Measurements from ENCODE around the gene CALCB. TPM values are rescaled to one million over a fixed set of nuclear protein-coding genes. Genes with fewer than 3 reads are reported as not detected.
A peak's percentile ranks its signal among the peaks of the same experiment; 100 is the strongest.

The CALCB gene
- total RNA-seq, 2 donors from 2014 or later = 0.12 to 0.50 TPM

- Mint-ChIP-seq H3K9me3 (no peaks in the 10 kb centered on the region), H3K36me3 (no peaks in the 10 kb centered on the region), H3K4me1 (ENCODE audit: low read depth in 2 of 2) (no peaks in the 10 kb centered on the region), H3K27me3 (peaks cover 33 to 51% of the 10 kb centered on the region in 2 donors), H3K4me3 (no peak overlapping the region), H3K27ac (no peak overlapping the region)
- ATAC-seq = no peak
- DNase-seq (ENCODE audit: low spot score) = no peak
These were observed 22.4 kb downstream of the CALCB start for GRCh38 chr11:15095736-15096228.

GRCh38 chr11:15097411-15097810 is 24.0 kb downstream of the CALCB start:
- no peaks in the 10 kb centered on the region for H3K9me3 Mint-ChIP-seq
- DNase-seq (ENCODE audit: low spot score) = no peak
- no peak for ATAC-seq
- no peak overlapping the region for H3K27ac Mint-ChIP-seq
- no peaks in the 10 kb centered on the region for H3K4me1 Mint-ChIP-seq (ENCODE audit: low read depth in 2 of 2)
- H3K4me3 Mint-ChIP-seq = no peak overlapping the region
- no peaks in the 10 kb centered on the region for H3K36me3 Mint-ChIP-seq
- H3K27me3 Mint-ChIP-seq = peaks cover 33 to 50% of the 10 kb centered on the region in 2 donors

GRCh38 chr11:15099267-15099666 is 25.9 kb downstream of the CALCB start:
- Mint-ChIP-seq H3K27me3 (peaks cover 28 to 50% of the 10 kb centered on the region in 2 donors), H3K4me3 (no peak overlapping the region), H3K4me1 (ENCODE audit: low read depth in 2 of 2) (no peaks in the 10 kb centered on the region), H3K27ac (no peak overlapping the region), H3K36me3 (no peaks in the 10 kb centered on the region), H3K9me3 (no peaks in the 10 kb centered on the region)
- DNase-seq (ENCODE audit: low spot score) (no peak), ATAC-seq (no peak)

- Mint-ChIP-seq H3K27me3 (peaks cover 20 to 32% of the 10 kb centered on the region in 2 donors), H3K4me1 (ENCODE audit: low read depth in 2 of 2) (no peaks in the 10 kb centered on the region), H3K27ac (no peak overlapping the region), H3K4me3 (no peak overlapping the region), H3K9me3 (no peaks in the 10 kb centered on the region), H3K36me3 (no peaks in the 10 kb centered on the region)
- peak; percentile 54 to 67 for ATAC-seq
- peak; percentile 68 for DNase-seq (ENCODE audit: low spot score)
These were observed 27.8 kb downstream of the CALCB start for GRCh38 chr11:15101072-15101709.

DNA sequence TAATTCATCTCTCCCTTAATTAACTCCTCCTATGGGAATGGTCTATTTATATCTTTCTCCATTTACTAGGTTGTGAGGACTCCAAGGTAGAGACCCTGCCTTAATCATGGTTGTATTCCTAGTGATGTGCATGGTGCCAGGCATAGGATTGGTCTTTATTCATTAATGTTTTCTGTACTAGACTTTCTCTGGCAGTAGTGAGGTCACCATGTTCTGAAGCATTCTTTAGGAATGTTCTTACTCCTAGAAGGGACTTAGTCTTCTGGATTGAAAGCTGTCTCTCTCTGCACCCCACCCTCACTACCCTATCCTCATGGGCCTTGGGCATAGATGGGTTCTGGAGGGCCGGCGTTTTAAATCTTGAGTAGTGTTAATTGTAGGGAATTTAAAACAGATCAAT is 30.8 kb downstream of the CALCB start:
- ATAC-seq (no peak), DNase-seq (ENCODE audit: low spot score) (no peak)
- H3K36me3 Mint-ChIP-seq = no peaks in the 10 kb centered on the region
- no peak overlapping the region for H3K27ac Mint-ChIP-seq
- peaks cover 5 to 12% of the 10 kb centered on the region in 2 donors for H3K27me3 Mint-ChIP-seq
- no peaks in the 10 kb centered on the region for H3K9me3 Mint-ChIP-seq
- no peaks in the 10 kb centered on the region for H3K4me1 Mint-ChIP-seq (ENCODE audit: low read depth in 2 of 2)
- no peak overlapping the region for H3K4me3 Mint-ChIP-seq

GRCh38 chr11:15106201-15106965 is 33.0 kb downstream of the CALCB start:
- DNase-seq (ENCODE audit: low spot score) (no peak), ATAC-seq (no peak)
- Mint-ChIP-seq H3K9me3 (no peaks in the 10 kb centered on the region), H3K4me3 (no peak overlapping the region), H3K4me1 (ENCODE audit: low read depth in 2 of 2) (no peaks in the 10 kb centered on the region), H3K27me3 (no peaks in the 10 kb centered on the region), H3K36me3 (no peaks in the 10 kb centered on the region), H3K27ac (no peak overlapping the region)

- DNase-seq (ENCODE audit: low spot score) (no peak), ATAC-seq (no peak)
- Mint-ChIP-seq H3K4me3 (no peak overlapping the region), H3K36me3 (no peaks in the 10 kb centered on the region), H3K4me1 (ENCODE audit: low read depth in 2 of 2) (peaks cover 0 to 2% of the 10 kb centered on the region in 2 donors), H3K27ac (no peak overlapping the region), H3K9me3 (no peaks in the 10 kb centered on the region), H3K27me3 (no peaks in the 10 kb centered on the region)
These were observed 34.5 kb downstream of the CALCB start for GRCh38 chr11:15107730-15108515.

DNA sequence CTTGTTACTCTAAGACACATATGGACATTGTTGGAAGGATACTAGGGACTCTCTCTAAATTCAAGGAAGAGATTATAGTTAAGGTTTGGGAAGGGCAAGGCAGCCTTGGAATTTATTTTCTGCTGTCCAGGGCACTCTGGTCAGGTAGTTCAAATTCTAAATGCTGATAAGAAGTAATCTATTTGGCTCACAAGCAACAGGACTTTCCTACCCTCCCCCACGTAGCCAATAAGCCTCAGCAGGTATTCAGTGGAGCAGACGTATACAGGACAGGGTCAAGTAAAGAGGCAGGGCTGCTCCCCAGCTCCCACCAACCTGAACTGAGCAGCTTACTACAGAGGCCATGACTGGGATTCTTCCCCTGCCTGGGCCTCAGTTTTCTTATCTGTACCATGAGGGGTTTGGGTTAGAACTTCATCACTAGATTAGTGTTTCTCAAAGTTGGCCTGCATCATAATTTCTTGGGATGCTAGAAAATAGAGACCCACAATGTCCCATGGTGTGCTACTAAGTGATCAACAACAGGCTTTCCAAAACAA is 35.3 kb downstream of the CALCB start:
- DNase-seq (ENCODE audit: low spot score) = no peak
- H3K4me1 Mint-ChIP-seq (ENCODE audit: low read depth in 2 of 2) = peaks cover 7 to 9% of the 10 kb centered on the region in 2 donors
- peaks cover 3 to 5% of the 10 kb centered on the region in 2 donors for H3K27me3 Mint-ChIP-seq
- no peaks in the 10 kb centered on the region for H3K9me3 Mint-ChIP-seq
- H3K36me3 Mint-ChIP-seq = no peaks in the 10 kb centered on the region
- no peak for ATAC-seq
- H3K4me3 Mint-ChIP-seq = no peak overlapping the region
- no peak overlapping the region for H3K27ac Mint-ChIP-seq

DNA sequence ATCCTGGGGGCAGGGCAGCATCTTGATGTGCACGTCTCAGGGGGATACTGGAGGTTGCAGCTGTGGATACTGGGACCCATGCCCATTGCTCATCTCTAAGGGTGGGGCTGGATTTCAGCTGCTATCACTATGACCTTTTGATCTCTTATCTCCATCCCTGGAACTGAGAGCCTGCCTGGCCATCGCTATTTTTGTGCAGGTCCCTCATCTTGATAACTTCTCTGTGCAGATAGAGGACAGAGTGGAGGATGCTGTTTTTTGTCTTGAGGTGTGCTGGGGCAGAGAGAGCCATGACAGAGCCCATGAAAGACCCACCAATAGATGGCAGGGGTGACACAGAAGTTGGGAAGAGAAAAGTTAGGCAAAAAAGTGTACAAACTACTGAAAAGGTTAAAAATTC is 36.2 kb downstream of the CALCB start:
- ATAC-seq = no peak
- peaks cover 5 to 9% of the 10 kb centered on the region in 2 donors for H3K27me3 Mint-ChIP-seq
- no peak overlapping the region for H3K4me3 Mint-ChIP-seq
- DNase-seq (ENCODE audit: low spot score) = no peak
- H3K27ac Mint-ChIP-seq = no peak overlapping the region
- H3K4me1 Mint-ChIP-seq (ENCODE audit: low read depth in 2 of 2) = peaks cover 13% of the 10 kb centered on the region in 2 donors
- H3K36me3 Mint-ChIP-seq = no peaks in the 10 kb centered on the region
- no peaks in the 10 kb centered on the region for H3K9me3 Mint-ChIP-seq

- DNase-seq (ENCODE audit: low spot score) (no peak), ATAC-seq (no peak)
- Mint-ChIP-seq H3K4me3 (no peak overlapping the region), H3K27me3 (peaks cover 12 to 18% of the 10 kb centered on the region in 2 donors), H3K27ac (no peak overlapping the region), H3K36me3 (no peaks in the 10 kb centered on the region), H3K9me3 (no peaks in the 10 kb centered on the region), H3K4me1 (ENCODE audit: low read depth in 2 of 2) (peaks cover 17 to 19% of the 10 kb centered on the region in 2 donors)
These were observed 37.8 kb downstream of the CALCB start for GRCh38 chr11:15111215-15111614.

DNA sequence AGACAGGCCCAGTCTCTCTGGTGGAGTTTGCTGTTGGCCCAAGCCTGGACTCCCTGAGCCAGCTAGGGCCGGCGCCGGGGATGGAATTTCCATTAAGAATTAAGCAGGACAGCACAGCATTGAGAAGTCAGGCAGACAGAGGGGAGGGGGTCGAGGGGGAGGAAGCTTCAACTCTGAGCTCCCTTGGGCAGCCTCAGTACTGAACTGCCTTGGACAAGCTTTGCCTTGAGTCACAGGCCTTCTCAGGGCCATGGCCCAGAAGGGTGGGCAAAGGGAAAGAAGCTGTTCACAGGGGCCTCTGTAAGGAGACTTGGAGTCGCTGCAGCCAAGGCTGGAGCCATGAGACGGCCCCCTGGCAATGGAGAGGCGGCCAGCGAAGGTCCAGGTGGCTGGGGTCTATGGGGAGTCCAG is 38.7 kb downstream of the CALCB start:
- no peaks in the 10 kb centered on the region for H3K36me3 Mint-ChIP-seq
- peaks cover 17 to 19% of the 10 kb centered on the region in 2 donors for H3K4me1 Mint-ChIP-seq (ENCODE audit: low read depth in 2 of 2)
- ATAC-seq (no peak), DNase-seq (ENCODE audit: low spot score) (no peak)
- H3K4me3 Mint-ChIP-seq = no peak overlapping the region
- no peak overlapping the region for H3K27ac Mint-ChIP-seq
- H3K27me3 Mint-ChIP-seq = peaks cover 21 to 27% of the 10 kb centered on the region in 2 donors
- H3K9me3 Mint-ChIP-seq = no peaks in the 10 kb centered on the region

GRCh38 chr11:15113381-15113780 is 40.0 kb downstream of the CALCB start:
- Mint-ChIP-seq H3K4me3 (peak overlapping the region; percentile 58), H3K4me1 (ENCODE audit: low read depth in 2 of 2) (peaks cover 19% of the 10 kb centered on the region in 2 donors), H3K27ac (peak overlapping the region in 1 of 2 donors; percentile 17), H3K36me3 (no peaks in the 10 kb centered on the region), H3K27me3 (peaks cover 21 to 29% of the 10 kb centered on the region in 2 donors), H3K9me3 (no peaks in the 10 kb centered on the region)
- no peak for DNase-seq (ENCODE audit: low spot score)
- peak; percentile 53 to 67 for ATAC-seq

Measured in natural killer cell treated with Interleukin-12 subunit alpha and Interleukin-12 subunit beta and Interleukin-15 and Interleukin-18, amount 100 ng/mL, for 72 hours (primary cell).